Measurements from ENCODE around the gene GUCA2A. TPM values are rescaled to one million over a fixed set of nuclear protein-coding genes. Genes with fewer than 3 reads are reported as not detected.

GUCA2A gene
- total and polyA plus RNA-seq, 8 donors: 1.8 to 3.1 TPM; not detected in 6

DNA sequence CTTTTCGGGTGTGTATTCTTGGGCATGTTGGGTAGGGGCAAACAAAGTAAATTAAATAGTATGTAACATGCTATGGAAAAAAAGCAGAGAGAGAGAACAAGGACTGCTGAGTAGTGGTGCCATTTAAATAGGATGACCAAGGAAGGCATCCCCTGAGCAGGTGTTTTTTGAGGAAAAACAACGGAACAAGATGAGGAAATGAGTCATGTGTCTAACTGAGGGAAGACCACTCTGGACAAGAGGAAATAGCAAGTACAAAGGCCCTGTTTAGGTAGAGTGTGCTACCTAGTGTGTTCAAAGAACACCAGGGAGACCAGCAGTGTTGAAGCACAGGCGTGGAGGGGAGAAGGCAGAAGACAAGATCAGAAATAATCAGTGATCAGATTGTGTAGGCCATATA is 20.1 kb upstream of the GUCA2A start:
- Histone ChIP-seq H3K4me3 (no peak overlapping the region), H3K4me1 (peaks cover 4 to 8% (median 5%) of the 10 kb centered on the region in 4 donors), H3K9me3 (no peaks in the 10 kb centered on the region), H3K27me3 (no peaks in the 10 kb centered on the region), H3K27ac (no peak overlapping the region), H3K36me3 (peaks cover 3 to 91% (median 81%) of the 10 kb centered on the region in 4 donors)
- DNase-seq: no peak
- intact Hi-C loops (cut with DNase I; ENCODE audit: low total_unique reads): no loop called here
- TF ChIP-seq POLR2A (IDR thresholded peaks at IDR 0.05): no peak
- TF ChIP-seq, protein P1, sequence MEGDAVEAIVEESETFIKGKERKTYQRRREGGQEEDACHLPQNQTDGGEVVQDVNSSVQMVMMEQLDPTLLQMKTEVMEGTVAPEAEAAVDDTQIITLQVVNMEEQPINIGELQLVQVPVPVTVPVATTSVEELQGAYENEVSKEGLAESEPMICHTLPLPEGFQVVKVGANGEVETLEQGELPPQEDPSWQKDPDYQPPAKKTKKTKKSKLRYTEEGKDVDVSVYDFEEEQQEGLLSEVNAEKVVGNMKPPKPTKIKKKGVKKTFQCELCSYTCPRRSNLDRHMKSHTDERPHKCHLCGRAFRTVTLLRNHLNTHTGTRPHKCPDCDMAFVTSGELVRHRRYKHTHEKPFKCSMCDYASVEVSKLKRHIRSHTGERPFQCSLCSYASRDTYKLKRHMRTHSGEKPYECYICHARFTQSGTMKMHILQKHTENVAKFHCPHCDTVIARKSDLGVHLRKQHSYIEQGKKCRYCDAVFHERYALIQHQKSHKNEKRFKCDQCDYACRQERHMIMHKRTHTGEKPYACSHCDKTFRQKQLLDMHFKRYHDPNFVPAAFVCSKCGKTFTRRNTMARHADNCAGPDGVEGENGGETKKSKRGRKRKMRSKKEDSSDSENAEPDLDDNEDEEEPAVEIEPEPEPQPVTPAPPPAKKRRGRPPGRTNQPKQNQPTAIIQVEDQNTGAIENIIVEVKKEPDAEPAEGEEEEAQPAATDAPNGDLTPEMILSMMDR (IDR thresholded peaks at IDR 0.05): no peak
- WGBS, 5 donors: 78 to 94% (median 93%) methylated on average over 3 of the region's 3 CpGs

DNA sequence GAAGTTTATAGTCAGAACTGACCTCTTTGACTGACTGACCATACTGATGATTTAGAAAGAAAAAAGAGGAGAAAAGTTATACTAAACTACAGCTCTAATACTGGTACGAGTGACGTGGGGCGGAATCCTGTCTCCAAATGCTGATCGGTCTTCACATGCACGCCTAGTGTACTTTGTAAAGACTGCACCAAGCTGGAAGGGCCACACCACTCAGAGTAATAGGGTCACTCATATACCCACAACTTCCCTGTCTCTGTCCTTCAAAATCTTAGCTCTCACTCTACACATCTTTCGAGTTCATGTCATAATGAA is 19.4 kb upstream of the GUCA2A start:
- H3K4me3 ChIP-seq: no peak overlapping the region
- no peaks in the 10 kb centered on the region for H3K27me3 ChIP-seq
- peaks cover 6 to 15% (median 10%) of the 10 kb centered on the region in 4 donors for H3K4me1 ChIP-seq
- TF ChIP-seq, protein P1 (IDR thresholded peaks at IDR 0.05): no peak
- TF ChIP-seq EP300 (IDR thresholded peaks at IDR 0.05): no peak
- no peak for TF ChIP-seq POLR2AphosphoS5 (IDR thresholded peaks at IDR 0.05)
- TF ChIP-seq POLR2A (IDR thresholded peaks at IDR 0.05): no peak
- no peak overlapping the region for H3K27ac ChIP-seq
- H3K36me3 ChIP-seq: peaks cover 3 to 88% (median 79%) of the 10 kb centered on the region in 4 donors
- 94 to 98% (median 96%) methylated on average over 6 of the region's 6 CpGs for WGBS, 5 donors
- intact Hi-C loops (cut with DNase I; ENCODE audit: low total_unique reads): no loop called here
- no peak for DNase-seq
- no peaks in the 10 kb centered on the region for H3K9me3 ChIP-seq

DNA sequence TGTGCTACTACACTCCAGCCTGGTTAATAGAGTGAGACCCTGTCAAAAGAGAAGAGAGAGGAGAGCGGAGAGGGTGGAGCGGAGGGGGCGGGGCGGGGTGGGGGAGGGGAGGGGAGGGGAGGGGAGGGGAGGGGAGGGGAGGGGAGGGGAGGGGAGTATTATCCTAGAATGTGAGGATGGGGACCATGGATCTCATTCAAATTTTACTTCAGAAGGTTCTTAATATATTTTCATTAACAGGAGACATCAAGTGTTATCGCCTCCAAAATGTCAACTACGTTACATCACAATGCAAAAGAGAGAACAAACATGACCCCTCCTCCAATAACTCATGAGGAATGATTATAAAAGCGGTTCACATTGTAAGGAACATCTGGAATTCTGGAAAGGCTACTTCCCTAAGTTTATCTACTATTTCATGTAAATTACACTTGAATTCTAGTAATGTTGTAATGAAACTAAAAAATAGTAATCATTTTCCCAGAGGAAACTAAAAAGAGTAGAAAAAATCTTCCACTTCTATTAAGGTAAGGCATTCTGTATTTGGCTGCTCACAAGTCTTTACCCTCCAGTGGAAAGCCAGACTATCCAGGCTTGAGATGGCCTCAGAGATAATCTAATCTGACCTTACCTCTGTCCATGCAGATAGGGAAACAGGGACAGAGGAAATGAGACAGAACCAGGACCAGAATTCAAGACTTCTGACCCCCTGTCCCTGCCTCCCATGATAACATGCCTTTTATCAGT is 18.8 kb upstream of the GUCA2A start:
- Histone ChIP-seq H3K36me3 (peaks cover 3 to 82% (median 74%) of the 10 kb centered on the region in 4 donors), H3K27me3 (no peaks in the 10 kb centered on the region), H3K4me3 (no peak overlapping the region), H3K9me3 (no peaks in the 10 kb centered on the region), H3K27ac (no peak overlapping the region), H3K4me1 (peaks cover 6 to 20% (median 14%) of the 10 kb centered on the region in 4 donors)
- no peak for DNase-seq
- intact Hi-C loops (cut with DNase I; ENCODE audit: low total_unique reads): no loop called here
- 79 to 93% (median 90%) methylated on average over 3 to 7 of the region's 7 CpGs for WGBS, 5 donors
- TF ChIP-seq POLR2A (IDR thresholded peaks at IDR 0.05) (no peak), POLR2AphosphoS5 (IDR thresholded peaks at IDR 0.05) (no peak), EP300 (IDR thresholded peaks at IDR 0.05) (no peak)
- TF ChIP-seq, protein P1 (IDR thresholded peaks at IDR 0.05): no peak

DNA sequence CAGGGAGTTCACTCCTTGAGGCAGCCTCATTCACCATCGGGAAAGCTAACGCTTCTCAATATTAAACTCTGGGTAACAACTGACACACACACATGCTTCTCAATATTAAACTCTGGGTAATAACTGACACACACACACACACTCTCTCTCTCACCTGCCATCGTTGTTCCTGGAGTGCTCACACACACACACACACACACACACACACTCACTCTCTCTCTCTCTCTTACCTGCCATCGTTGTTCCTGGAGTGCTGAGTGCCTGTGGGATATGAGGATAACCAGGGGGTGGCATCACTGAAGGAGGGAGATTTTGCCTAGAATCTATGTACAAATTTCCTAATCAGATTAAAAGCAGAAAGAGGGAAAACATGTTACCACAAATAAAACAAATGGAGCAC is 17.1 kb upstream of the GUCA2A start:
- Histone ChIP-seq H3K4me1 (peaks cover 16 to 35% (median 27%) of the 10 kb centered on the region in 4 donors), H3K27ac (no peak overlapping the region), H3K9me3 (no peaks in the 10 kb centered on the region), H3K27me3 (no peaks in the 10 kb centered on the region), H3K4me3 (no peak overlapping the region), H3K36me3 (peaks cover 3 to 65% (median 59%) of the 10 kb centered on the region in 4 donors)
- TF ChIP-seq POLR2AphosphoS5 (IDR thresholded peaks at IDR 0.05) (no peak), EP300 (IDR thresholded peaks at IDR 0.05) (no peak), POLR2A (IDR thresholded peaks at IDR 0.05) (no peak)
- TF ChIP-seq, protein P1 (IDR thresholded peaks at IDR 0.05): no peak
- no peak for DNase-seq
- intact Hi-C loops (cut with DNase I; ENCODE audit: low total_unique reads): no loop called here
- WGBS, 5 donors: 85 to 92% (median 88%) methylated on average over 4 of the region's 4 CpGs
